Retinal pigment epithelial cell (primary cell): ENCODE data around the gene FBXL19.

Experiments used
- DNase-seq: peaks from one replicate; pipeline ENCODE4 v3.0.0-alpha.2; 2010; ENCODE audit warnings: low read depth
- H3K4me3 ChIP-seq: 2 replicates; pipeline ENCODE4 v1.5.1; 2011; ENCODE audit warnings: mild to moderate bottlenecking, low read length, control low read depth, moderate library complexity
- TF ChIP-seq, protein P1 (sequence below): conservative IDR thresholded peaks from 2 replicates; pipeline ENCODE4 v1.5.1; 2011; ENCODE audit warnings: low read depth, low read length, control low read depth, inconsistent platforms

Gene FBXL19

DNA sequence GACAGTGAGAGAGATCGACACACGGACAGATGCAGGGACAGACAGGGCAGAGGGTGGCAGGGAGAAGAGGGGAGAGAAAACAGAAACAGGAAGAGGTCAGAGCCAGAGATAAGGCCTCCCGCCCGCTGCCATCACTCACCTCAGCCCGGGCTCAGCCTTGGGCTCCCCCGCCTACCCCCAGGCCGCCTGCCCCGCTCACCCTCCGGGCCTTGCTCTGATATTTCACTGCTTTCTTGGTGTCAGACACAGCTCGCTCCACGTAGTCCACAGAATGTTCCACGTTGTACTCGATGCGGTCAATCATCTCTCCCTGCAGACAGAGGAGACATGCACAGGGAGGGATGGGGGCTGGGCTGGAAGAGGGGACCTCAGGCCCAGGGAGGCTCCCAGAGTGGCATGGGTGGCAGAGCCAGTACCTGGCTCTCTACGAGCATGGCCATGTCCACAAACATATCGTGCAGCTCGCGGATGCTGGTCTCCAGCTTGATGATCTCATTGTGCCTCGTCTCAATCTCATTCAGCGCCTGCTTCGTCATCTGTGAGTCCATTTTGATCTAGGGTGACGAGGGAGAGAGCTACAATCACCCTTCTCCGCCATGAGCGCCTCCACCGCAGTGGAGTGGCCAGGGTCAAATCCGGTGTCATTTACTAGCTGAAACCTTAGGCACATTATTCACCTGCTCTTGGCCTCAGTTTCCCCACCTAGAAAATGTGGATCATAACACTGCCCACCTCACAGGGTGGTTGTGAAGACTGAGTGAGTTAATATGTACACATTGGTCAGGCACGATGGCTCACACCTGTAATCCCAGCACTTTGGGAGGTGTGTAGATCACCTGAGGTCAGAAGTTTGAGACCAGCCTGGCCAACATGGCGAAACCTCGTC lies 69.8 kb downstream of the FBXL19 start:
- H3K4me3 ChIP-seq = no peak overlapping the region
- TF ChIP-seq, protein P1, sequence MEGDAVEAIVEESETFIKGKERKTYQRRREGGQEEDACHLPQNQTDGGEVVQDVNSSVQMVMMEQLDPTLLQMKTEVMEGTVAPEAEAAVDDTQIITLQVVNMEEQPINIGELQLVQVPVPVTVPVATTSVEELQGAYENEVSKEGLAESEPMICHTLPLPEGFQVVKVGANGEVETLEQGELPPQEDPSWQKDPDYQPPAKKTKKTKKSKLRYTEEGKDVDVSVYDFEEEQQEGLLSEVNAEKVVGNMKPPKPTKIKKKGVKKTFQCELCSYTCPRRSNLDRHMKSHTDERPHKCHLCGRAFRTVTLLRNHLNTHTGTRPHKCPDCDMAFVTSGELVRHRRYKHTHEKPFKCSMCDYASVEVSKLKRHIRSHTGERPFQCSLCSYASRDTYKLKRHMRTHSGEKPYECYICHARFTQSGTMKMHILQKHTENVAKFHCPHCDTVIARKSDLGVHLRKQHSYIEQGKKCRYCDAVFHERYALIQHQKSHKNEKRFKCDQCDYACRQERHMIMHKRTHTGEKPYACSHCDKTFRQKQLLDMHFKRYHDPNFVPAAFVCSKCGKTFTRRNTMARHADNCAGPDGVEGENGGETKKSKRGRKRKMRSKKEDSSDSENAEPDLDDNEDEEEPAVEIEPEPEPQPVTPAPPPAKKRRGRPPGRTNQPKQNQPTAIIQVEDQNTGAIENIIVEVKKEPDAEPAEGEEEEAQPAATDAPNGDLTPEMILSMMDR = no peak
- no peak for DNase-seq

DNA sequence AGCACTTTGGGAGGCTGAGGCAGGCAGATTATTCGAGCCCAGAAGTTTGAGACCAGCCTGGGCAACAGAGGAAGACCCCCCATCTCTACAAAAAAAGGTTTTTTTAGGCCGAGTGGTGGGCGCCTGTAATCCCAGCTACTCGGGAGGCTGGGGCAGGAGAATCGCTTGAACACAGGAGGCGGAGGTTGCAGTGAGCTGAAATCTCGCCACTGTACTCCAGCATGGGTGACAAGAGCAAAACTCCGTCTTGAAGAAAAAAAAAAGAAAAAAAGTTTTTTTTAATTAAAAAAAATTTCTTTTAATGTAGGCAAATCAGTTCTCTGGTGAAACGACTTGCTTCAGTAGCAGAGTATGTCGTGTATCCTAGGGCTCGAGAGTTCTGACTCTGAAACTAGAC lies 72.6 kb downstream of the FBXL19 start:
- TF ChIP-seq, protein P1 = no peak
- no peak overlapping the region for H3K4me3 ChIP-seq
- DNase-seq = no peak

DNA sequence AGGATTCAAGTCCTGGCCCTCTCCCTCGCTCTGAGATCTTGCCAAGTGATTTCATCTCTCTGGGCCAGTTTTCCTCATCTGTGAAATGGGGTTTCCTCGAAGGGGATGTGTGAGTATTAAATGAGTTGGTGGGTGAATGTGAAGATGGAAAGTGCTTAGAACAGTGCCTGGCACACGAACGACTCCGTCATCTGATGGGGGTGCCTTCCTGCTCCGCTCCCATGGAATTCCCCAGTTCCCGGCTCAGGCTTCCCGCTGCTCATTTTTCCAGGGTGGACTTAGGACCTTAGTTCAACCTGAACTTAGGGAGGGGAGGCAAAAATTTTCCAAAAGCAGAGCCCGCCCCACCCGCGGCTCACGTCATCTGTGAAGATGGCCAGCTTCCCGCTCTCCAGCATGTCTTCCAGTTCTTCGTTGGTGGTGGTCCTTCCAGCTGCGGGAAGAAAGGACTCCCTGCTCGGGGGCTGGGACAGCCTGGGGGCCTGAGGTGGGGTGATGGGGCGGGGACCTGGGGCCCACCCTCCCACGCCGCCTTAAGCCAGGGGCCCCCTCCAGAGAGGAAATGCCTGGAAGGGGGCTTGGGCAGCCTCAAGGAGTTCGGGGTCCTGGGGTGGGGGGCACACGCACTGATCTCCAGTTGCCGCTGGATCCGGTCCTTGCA lies 73.1 kb downstream of the FBXL19 start:
- TF ChIP-seq, protein P1 = no peak
- H3K4me3 ChIP-seq = peak overlapping the region; percentile 51
- DNase-seq = no peak

DNA sequence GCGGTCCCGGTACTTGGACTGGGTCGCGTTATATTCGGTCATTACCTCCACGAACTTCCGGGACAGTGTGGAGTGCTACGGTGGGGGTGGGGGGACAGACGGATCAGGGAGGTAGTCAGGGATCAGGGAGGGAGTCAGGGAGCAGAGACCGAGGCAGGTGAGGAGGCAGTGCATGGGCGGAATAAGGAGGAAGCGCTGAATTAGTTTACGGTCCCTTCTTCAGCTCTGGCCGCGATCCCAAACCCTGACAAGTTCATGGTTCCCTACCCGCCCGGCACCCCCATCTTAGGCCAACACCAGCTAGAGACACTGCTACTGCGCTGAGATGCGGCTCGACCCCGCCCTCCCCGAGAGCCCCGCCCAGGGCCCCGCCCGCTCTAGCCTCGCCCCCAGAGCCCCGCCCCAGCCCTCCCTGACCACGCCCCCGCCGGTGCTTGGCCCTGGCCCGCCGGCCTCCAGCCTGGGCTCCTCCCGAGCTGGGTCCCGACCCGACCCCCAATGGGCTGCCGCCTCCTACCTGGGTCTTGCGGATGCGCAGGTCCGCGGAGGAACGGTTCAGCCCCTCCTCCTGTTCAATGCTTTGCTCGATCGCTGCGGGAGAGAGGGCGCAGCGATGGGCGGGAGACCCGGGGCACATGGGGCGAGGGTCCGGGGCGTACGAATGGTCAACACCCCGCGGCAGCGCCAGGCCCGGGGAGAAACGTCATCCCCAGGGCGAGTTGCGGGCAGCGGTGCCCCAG lies 73.8 kb downstream of the FBXL19 start:
- H3K4me3 ChIP-seq = peak overlapping the region; percentile 51
- no peak for DNase-seq
- TF ChIP-seq, protein P1 = no peak

DNA sequence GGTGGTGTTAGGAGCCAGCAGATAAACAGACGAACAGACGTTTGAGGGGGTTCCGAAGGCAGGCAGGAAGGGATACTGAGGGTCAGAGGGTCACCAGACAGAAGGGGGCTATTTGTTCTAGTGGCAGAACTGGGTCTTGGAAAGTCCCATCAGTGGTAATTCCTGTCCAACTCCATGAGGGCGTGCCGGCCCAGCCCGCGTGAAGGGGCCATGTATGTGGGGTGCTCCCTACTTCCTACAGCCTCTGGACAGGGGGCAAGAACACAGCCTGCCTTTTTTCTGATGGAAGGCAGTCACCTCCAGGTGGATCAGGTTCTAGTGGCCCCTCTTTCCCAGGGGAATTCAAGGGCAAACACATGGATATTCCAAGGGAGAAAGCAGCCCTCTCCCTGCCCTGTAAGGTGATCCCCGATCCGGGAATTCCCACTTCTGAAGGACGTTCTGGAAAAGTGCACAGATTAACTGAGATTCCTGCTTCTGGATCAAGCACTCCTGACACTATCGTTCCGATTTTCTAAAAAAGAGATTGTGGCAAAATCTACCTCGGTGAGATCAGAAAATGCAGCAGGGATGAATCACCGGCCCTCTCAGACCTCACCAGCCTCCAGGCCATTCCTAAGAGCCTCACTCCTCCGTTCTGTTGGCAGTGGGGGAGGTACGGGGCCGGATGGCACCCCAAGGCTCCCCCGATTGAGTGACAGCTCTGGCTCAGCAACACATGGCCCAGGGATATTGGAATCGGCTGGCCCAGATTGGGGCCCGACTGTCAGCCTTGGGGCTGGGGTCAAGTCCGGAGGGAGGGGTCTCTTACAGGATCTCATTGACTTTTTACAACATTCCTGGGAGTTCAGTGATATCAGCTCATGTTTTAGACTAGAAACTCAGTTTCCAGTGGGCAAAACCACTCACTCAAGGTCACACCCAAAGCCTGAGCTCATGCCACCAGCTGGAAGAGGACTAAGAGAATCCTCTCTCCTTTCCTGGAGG lies 74.6 kb downstream of the FBXL19 start:
- H3K4me3 ChIP-seq = peak overlapping the region; percentile 51
- DNase-seq = peak; percentile 26
- TF ChIP-seq, protein P1 = no peak
